Kidney glomerular epithelial cell (primary cell): ENCODE data around the gene ARID4B.
"Not testable (repeated sequence)": the region's sequence is repeated elsewhere in the genome, so short reads cannot be mapped to it uniquely, and the experiment has no call there.

Experiments used
- DNase-seq: peaks from one replicate; lab custom pipeline; 2025; lab: John Stamatoyannopoulos, UW

ARID4B gene

DNA sequence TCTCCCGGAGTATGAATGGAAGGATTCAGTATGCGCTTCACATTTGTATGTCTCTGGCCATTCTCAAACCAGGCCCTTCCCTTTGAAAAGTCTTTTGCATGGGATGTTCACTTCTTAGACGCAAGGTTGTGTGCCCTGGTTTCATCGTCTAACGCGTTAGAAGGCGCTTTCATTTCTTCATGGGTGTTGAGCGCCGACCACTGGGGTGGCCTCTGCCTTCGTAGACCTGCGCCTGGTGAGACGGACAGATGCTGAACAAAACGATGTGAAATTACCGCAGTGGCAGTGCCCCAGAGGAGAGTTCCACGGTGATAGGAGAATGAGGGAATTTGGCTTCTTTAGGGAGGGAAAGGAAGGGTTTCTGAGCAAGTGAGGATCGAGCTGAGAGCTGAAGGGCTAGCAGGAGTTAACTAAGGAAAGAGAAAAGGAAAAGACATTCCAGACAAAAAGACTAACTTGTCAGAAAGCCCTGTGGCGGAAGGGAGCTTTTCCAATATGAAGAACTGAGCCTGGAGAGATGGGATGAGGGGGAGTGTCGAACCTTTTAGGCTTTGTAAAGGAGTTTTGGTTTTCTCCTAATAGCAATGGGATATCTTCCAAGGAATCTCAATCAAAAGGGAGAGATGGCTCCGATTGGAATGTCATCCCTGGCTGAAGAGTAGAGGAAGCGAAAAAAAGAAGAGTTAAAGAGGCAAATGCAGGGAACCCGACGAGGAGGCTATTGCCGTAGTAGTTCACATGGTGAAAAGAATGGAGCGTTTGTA lies 1.3 kb upstream of the ARID4B start:
- no peak for DNase-seq

- peak; percentile 100 for DNase-seq
Measured at GRCh38 chr1:235328271-235329138, 526 bp upstream of the ARID4B start, which contains the start of gene GGPS1. Gene GGPS1 (plus strand): TSS chr1:235328570. CDS start chr1:235335265, 6,695 bp downstream.

DNA sequence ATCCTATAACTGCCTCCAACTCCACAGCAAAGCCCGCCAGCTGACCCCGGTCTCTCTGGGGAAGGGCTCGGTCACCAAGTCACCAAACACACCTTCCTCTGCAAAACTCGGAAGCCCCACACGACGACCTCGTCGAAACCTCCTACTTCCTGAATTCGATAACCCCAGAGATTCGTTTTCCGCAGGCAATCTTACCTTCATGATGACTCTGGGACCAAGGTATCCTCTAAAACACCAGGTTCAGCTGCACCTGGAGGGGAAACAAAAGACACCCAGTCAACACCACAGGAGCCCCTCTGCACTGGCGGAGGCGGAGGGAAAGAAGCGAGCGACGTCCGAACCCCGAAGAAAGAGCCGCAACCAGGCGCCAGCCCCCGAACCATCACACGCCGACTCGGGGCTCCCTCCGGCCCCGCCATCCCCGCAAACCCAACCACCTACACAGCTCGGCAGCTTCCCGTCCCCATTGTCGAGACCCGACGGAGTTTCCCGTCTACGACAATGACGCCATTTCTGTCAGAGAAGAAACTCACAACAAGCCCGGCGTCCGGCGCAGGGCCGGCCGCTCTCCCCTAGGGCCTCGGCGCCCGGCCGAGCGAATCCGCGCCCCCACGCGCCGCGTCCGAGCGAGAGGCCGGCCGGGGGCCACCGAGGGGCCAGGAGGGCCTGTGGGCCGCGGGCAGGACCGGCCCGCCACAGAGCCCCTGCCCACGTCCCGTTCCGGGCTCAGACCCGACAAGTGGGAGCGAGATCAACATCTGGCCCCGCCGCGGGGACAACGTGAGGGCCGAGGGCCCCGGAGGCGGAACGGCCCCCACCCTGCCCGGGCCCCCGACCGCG lies 1.0 kb downstream of the ARID4B start:
- no peak for DNase-seq

GRCh38 chr1:235325854-235326253 lies 2.1 kb downstream of the ARID4B start:
- DNase-seq: no peak

DNA sequence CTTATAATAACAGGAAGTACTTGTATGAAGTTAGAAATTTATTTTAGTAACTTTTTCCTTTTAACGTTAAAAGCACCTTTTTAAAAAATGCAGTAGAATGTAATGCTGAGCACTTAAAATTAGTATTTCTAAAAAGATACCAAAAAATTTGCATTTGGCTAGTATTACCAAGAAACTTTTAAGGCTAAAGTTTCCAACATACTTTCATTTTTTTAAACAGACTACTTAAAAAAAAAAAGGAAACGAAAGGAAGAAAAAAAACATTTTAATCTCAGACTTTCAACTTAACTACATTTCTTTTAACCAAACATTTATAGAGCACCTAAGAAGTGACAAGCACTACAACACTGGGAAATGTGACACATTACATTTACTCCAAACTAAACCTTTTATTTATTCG lies 2.8 kb downstream of the ARID4B start:
- DNase-seq: no peak

- no peak for DNase-seq
Measured at GRCh38 chr1:235324296-235324695, 3.7 kb downstream of the ARID4B start.

DNA sequence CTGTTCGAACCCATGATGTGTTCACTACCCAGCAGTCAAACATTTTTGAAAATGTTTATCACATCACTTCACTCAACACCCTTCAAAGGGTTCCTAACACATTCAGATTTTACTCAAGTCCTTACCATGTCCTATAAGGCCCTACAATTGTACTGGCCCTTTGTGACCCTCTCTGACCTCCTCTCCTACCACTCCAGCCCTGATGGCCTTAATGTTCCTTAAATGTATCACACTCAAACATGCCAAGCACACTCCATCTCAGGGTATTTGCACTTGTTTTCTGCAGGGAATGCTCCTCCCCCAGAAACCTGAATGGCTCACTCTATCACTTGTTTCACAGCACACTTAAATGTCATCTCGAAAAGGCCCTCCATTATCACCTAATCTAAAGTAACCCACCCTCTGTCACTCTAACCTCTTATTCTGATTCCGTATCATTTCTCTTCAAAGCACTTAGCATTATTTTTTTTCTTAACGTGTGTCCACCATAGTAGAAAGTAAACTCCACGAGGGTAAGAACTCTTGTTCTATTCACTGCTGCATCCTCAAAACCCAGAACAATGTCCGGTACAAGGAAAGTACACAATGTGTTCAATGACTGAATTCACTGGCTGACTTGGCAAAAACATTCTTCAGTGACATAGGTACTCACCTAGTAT lies 7.3 kb downstream of the ARID4B start:
- no peak for DNase-seq

DNA sequence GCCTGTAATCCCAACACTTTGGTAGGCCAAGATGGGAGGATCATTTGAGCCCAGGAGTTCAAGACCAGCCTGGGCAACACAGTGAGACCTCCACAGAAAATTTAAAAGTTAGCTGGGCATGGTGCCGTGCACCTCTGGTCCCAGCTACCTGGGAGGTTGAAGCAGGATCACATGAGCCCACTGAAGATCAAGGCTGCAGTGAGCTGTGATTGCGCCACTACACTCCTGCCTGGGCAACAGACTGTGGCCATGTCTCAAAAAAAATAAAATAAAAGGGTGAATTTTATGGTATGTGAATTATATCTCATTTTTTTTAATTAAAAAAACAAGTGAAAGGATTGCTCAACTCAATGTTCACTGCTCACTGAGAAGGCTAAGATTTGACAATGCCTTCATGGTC lies 8.7 kb downstream of the ARID4B start:
- no peak for DNase-seq

- no peak for DNase-seq
Measured at GRCh38 chr1:235317168-235317567, 10.8 kb downstream of the ARID4B start.

DNA sequence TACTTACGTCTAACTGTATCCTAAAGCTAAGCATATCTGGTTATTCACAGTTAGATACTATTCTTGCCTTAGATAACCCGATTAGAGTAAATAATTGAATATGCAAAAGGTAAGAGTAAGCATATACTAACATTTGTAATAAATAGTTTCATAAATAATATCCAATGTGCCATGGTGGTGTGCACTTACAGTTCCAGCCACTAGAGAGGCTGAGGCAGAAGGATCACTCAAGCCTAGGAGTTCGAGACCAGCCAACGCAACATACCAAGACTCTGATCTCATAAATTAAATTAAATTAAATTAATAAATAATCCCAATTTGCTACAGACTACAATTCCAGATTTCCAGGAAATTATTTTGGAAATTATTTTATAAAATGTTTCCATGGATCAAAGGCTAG lies 12.2 kb downstream of the ARID4B start:
- no peak for DNase-seq

DNA sequence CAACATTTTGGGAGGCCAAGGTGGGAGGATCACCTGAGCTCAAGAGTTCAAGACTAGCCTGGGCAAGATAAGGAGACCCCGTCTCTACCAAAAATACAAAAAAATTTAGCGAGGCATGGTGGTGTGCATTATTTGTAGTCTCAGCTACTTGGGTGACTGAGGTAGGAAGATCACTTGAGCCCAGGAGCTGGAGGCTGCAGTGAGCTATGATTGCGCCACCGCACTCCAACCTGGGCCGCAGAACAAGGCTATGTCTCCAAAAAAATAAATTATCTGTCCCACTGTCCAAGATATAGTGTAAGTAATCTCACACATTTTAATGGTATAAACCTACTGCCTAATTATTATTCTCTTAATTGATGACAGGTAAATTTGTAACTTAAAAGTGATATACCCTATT lies 12.8 kb downstream of the ARID4B start:
- no peak for DNase-seq

DNA sequence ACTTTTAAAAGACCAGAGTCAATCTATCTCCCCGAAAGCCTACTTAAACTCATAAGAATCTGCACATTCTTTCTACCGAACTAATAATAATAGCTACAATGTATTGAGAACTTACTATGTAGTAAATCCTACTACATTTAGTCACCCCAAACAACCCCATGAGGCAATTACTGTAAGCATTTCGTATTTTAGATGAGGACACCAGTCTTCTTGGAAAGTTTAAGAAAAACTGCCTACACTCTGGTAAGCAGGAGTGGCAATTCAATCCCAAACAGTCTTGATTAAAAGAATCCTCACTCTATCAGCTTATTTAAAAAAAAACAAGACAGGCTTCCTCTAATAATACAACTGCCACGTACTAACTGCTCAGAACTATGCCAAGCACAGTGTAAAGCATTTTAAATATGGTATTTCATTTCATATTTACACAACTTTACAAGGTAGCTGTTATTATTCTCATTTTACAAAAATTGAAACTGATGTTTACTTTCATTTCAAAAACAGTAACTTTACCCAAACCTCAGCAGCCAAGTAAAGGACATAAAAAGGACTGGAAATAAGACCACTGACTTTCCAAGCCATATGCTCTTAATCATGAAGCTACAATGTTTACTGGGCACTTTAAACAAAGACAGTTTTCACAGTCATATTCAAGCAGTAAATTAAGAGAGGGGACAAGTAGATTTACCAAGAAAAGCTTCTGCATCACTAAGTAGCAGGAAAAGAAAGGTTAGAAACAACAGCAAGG lies 13.9 kb downstream of the ARID4B start:
- no peak for DNase-seq

DNA sequence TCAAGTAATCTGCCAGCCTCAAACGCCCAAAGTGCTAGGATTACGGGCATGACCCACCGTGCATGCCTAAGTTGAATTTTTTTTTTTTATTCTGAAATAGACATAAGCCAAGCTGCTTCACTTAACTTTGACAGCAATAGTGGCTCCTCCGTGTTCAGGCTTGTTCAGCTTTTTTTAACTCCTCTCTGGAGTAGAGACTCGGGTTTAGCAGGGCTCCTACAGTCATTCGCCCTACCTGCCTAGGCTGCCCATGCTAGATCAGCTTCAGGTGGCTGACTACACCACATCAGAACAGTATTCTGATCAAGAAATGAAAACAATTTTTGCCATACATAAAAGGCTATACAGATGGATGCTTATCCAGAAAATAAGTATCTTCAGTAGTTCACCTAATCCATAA lies 14.7 kb downstream of the ARID4B start:
- DNase-seq: no peak

DNA sequence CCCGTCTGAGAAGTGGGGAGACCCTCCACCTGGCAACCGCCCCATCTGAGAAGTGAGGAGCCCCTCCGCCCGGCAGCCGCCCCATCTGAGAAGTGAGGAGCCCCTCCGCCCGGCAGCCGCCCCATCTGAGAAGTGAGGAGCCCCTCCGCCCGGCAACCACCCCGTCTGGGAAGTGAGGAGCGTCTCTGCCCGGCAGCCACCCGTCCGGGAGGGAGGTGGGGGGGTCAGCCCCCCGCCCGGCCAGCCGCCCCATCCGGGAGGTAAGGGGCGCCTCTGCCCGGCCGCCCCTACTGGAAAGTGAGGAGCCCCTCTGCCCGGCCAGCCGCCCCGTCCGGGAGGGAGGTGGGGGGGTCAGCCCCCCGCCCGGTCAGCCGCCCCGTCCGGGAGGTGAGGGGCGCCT lies 18.8 kb downstream of the ARID4B start:
- not testable (repeated sequence) for DNase-seq

GRCh38 chr1:235307158-235308124 lies 20.5 kb downstream of the ARID4B start:
- DNase-seq: no peak

- no peak for DNase-seq
Measured at GRCh38 chr1:235304549-235305451, 23.2 kb downstream of the ARID4B start.

- DNase-seq: no peak
Measured at GRCh38 chr1:235302143-235302542, 25.8 kb downstream of the ARID4B start.

- no peak for DNase-seq
Measured at GRCh38 chr1:235299169-235299858, 28.7 kb downstream of the ARID4B start.
